SW 1271 (cell line): ENCODE measurements around the gene WWOX.

Experiments used
- DNase-seq, 2 experiments: peaks; one replicate each; lab custom pipeline; 2025; lab: John Stamatoyannopoulos, UW

Gene WWOX

DNA sequence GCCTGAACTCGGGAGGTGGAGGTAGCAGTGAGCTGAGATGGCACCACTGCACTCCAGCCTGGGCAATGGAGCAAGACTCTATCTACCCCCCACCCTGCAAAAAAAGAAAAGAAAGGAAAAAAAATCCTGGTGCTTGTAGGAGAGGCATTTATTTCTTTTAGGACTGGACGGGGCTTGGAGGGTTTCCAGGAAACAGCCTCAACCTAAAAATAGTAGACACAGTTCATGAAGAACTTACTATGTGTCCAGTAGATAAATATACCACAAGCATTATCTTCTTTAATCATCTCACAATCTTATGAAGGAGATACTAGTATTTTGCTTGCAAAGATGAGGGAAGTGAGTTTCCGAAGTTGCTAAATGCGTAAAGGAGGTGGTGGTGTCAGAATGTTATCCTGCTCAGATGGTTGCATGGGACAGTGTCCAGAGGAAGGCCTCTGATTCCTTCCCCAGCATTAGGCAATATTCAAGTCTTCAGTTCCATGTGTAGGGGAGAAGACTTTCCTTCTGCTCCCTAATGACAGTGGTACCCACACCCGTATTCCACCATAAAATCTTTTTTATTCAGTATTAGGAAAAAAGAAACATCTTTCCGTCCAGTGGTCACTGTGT, 263.2 kb downstream of the WWOX start:
- no peak for DNase-seq

DNA sequence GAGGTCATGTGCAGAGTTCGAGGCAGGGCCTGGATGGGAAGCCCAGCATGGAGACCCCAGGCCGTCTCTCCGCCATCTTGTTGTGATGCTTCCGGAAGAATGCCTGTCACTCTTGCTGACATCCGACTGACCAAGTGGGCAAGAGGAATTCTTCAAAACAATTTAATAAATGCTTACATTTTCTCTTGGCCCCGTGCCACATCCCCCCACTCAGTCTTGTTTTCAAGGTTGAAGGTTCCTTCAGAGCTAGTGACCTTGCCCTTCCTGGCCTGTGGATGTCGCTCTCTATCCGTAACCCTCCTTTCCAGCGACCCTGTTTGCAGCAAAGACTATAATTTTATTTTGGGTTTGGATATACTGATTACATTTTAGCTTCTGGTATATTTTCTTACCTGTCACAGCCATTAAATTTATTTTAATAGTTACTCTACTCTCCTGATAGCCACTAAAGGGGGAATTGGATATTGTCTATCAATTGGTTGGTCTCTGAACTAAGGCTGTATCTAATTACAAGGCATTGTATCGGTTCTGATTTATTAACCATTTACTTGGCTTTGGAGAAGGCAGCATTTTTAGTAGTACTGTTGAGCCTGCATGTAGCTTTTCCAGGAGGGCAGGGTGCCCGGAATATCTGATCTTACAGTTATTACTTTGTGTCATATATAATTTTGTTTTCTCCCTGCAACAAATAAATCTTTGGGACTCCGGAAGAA, 264.5 kb downstream of the WWOX start:
- DNase-seq: no peak

DNA sequence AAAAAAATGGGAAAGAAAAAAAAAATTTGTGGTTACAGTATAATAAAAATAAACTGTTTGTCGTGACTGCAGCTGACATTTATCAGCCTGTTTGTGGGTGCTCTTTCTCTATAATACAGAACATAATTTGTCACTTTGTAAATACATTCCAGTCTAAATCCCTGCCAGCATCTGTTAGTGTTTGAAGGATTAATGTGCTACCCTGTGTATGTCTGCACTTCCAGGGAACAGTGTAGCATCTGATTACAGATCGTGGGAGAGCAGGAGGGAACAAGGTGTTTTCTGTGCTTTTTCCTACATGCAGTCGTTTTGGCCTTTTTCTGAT, 265.1 kb downstream of the WWOX start:
- no peak for DNase-seq

DNA sequence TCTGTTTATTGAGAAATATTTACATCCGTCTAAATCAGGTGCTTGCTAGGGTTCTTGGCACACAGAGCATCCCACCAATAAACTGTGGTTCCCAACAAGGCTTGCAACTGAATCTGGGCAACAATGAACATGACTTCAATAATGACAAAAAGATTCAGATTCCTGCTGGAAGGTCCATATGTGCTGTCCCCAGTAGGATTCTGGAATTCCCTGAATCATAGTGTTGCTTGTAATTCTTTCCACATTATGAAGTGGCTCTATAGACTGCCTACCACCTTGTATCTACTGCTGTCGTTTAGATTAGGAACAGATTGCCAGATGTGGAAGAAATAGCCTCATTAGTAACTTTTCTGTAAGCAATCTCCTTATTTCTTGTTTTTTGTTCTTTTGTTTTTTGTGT, 265.9 kb downstream of the WWOX start:
- DNase-seq: no peak

DNA sequence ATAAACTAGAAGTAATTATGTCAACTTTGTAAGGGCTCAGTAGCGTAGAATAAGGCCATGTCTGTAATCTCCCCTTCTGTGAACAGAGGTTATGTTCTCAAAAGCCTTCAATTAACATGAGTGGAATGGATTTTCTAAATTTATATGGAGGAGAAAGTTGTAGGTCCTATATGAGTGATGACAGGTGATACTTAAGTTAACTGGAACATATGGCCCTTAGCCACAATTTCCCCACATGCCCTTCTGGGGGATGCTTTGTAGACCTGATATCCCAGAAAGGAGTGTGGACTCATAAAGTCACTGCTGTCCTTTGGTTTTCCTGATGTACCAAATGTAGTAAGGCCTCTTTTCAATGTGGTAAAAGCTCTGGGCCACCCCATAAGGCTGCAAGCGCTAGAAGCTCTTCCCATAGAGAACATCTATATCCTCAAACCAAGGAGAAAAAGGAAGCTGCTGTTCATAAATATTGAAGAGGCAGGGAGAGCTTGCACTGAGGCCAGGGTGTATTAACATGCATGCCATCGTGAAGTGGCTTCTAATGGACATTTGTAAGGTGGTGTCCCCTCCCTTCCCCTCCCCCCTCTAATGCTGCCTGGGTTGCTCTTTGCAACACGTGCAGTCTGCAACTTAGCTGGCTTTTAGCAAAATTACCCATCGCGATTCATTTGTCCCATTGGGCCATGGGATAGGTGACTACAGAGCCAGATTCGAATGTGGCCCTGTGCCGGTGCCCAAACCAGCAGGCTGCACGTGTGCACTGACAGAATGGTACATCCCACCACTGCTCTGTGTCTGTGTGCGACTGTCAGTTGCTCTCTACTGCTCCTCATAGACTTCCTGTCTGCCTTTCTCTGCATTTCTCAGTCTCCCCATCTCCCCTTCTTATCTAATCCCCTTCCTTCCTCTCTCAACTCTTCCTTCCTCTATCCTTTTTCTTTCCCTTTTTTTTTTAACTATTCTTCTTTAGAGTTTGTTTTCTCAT, 269.0 kb downstream of the WWOX start:
- DNase-seq: no peak

DNA sequence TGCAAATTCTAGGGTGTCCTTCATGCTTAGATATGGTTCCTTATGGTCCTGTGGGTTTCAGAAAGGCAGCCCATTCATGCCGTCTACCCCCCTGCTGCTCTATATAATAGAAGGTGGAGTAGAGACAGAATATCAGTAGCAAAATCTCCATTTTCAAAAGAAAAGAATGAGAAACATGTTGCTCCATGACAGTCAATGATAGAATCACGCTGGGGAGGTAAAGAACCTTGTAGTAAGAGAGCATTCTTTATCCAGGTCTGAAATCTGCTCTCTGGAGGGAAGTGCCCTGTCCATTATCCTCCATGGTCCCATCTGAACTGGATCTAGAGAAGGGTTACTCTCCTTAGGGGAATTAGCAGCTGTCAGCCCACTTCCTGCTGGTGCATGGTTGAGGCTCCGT, 272.8 kb downstream of the WWOX start:
- no peak for DNase-seq

DNA sequence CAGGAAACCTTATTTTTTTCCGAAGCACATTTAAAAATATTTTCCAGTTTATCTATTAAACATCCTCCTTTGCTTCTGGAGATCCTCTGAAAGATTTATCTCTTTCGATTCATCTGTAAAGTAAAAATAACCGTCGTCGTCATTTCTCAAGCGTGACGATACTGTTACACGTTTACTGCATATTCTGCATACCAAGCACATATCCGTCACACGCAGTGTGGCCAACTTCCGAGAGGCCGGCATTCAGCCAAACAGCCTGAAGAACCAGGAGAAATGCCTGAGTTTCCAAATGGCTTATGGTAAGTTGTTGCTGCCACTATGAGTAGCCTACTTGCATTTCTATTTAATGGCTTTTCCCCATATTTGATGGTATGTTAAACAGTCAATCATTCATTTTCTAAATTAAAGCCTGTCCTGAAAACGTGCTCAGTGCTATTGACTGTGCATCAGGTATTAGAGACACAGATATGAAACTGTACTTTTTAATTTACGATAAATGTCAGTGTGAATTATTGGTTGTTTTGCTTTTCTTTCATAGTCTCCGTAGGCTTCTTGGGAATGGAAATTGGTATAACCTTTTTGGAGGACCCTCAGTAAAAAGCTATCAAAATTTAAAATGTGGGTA, 275.7 kb downstream of the WWOX start:
- no peak for DNase-seq

DNA sequence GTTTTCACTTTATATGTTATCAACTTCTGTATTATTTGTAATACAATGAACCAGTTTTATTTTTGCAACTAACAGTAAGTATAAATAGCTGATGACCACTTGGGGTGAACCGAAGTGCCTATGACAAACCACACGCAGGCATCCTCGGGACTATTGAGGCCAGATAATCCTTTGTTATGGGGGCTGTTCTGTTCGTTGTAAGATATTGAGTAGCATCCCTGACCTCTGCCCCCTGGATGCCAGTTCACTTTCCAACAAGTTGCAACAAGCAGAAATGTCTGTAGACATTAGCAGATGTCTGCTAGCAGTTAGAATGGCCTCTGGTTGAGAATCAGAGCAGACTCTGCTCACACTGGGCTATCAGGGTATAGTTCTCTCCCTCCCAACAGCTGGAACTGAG, 277.0 kb downstream of the WWOX start:
- no peak for DNase-seq

DNA sequence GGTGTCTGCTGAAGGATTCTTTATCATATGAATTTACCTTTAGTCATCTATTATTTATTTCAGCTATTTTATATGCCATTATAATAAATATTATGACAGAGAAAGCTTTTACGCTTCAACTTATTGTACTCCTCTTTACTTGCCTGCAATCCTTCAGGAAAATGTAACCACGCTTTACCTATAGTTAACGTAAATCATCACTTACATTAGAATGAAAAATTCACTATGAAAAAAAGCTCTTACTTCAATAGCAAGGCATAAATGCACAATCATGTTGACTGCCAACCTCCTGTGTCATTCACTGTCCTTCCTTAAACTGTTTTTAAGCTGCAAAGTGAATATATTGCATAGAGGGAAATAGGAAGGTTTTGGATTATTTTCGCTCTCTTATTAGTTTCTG, 277.9 kb downstream of the WWOX start:
- no peak for DNase-seq

DNA sequence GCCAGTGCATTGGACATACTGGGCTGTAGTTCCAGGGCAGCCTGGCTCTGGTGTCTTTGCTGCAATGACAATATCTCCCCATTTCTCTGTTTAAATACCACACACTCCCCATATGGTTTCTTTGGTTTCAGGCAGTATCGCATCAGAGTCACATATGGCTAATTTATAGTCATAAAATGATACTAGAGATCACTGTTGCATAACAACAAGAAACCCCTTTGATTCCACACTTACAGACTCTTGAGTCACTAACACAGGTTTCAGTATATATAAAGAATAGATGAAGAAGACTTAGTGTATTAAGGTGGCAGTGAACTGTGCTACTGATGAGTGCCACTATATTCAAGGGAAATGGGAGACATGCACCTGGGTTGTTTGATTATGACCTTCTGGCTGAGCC, 281.6 kb downstream of the WWOX start:
- DNase-seq: no peak

DNA sequence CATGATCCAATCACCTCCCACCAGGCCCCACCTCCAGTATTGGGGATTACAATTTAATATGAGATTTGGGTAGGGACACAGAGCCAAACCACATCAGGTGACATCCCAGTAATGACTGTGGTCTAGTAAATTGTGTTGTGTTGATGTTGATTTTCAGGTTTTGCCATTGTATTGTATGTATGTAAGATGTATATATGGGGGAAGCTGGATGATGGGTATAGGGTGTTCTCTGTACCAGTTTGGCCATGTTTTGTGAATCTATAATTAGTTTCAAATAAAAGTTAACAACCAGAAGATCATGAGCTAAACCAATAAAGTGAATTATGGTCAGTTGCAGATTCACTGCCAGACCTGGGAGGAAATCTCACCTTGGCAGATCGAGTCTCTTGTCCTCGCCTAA, 283.7 kb downstream of the WWOX start:
- no peak for DNase-seq

DNA sequence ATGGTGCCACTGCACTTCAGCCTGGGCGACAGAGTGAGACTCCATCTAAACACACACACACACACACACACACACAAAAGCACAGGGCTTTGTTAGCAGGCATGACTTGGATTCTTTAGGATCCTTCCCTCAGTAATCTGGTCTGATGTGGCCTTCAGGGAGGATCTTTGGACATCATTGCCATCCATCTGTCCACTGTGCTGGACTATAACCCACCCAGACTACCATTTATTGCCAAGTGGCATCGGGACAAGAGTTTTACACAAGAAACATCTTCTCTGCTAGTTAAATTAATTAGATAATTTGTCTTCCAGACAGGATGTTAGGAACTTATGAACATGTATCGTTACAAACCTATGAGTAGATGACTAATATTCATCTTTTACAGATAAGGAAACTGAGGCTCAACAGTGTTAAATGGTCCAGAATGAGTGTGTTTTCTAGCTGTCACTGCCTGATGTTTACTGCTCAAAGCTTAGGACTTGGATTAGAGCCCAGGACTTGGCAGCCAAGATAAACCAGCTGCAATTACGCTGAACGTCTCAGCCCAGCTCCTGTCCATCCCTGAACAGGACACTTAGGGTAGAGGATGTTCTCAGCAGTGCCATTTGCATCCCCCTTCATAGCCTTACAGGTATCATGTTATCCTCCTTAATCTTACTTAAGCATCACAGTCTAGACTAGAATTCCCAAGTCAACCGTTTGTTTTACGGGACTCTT, 285.8 kb downstream of the WWOX start:
- DNase-seq: no peak

DNA sequence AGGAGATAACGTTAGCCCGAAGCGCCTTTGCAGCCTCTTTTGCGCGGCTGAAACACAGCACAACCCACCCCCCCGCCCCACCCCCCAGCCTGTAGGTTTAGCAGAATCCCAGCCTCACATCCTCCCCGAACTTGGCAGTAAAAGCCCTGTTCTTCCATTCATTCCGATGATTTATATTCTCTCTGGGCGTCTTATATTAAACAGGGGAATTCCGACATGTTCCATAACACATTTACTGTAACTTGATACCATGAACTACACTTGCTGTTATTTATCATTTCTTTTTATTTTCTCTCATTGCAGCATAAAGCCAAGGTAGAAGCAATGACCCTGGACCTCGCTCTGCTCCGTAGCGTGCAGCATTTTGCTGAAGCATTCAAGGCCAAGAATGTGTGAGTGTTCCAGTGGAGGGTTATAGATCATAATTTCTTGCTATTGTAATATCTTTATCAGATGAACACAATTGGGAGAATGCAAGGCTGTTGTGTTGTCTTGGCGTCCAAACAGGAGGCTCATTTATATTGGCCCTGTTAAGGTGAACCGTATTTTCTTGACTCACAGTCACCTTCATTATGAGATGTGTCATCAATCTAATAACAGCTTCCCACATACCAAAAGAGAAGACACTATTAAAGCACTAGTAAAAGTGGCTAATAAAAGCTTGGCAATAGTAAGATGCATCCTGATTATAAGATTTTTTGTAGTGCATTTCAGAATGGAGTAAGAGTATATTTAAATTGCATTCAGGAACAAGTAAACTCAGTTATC, 287.3 kb downstream of the WWOX start:
- DNase-seq: no peak

DNA sequence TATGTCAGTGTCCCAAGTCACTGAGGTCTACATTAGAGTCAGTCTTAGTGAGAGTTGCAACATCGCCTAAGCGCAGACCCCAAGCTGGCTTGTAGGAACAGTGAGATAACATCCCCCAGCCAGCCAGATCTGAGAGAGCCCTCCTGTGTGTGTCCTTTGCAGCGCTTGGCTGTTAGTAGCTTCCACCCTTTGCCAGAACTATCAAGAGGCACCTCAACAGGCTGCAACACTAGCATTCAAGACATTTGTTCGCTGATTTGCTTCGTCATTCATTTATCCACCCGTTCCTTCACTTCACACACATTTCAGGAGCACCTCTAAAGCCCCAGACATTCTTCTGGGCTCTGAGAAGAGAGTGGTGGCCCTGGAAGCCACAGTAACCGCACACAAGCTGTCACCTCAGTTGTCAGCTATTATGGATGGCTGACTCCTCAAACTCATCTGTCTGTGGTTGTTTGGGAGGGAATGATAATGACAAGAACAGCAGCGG, 289.6 kb downstream of the WWOX start:
- DNase-seq: no peak

DNA sequence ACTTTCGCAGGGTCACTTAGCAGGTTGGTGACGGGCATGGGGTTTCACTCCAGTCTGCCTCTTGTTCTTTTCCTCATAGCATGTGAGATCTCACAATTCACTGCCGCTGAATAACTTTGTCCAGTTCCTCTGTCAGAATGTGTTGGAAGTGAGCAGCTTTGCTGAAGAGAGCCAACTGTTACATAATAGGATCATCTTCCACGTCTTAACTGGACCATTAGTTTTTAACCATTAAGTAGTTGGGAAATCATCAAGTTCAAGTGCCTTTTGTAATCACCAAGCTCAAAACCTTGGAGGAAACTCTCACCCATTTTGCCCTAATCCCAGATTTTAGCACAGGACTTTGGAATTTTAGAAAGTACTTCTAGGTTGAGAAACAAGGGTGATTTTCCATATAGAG, 290.6 kb downstream of the WWOX start:
- no peak for DNase-seq

DNA sequence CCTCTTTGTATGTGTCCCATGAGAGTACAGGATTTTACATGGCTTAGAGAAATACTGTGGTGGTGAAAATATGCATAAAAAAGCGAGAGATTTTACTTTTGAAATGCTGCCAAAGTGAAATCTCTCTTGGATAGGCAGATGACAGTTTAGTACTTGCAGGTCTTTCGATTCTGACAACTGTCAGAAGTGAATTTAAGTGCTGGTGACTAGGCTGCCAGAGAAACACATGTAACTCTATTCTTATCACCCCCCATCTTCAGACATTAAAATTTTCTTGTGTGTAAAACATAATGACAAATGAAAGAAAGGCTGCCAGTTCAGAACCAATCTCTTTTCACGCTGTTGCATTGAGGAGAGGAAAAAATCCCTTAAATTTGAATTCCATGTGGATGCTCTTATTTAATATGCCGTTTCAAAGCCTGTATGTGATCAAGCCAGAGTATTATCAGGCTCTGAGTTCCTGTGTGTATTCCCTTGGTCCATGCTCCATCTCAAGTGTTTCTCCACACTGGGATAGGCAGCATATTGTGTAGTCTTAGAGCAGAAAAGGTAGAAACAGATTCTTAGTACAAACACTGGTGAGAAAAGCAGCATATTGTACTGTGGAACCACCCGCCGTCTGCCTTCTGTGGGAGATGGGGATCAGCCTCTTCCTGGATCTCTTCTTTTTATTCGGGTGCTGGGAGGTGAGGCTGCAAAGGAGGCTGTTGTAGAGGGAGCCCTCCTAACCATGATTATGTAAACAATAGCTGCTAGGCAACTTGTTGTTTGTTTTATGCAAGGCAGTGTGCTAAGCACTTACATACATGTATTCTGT, 291.3 kb downstream of the WWOX start:
- no peak for DNase-seq

DNA sequence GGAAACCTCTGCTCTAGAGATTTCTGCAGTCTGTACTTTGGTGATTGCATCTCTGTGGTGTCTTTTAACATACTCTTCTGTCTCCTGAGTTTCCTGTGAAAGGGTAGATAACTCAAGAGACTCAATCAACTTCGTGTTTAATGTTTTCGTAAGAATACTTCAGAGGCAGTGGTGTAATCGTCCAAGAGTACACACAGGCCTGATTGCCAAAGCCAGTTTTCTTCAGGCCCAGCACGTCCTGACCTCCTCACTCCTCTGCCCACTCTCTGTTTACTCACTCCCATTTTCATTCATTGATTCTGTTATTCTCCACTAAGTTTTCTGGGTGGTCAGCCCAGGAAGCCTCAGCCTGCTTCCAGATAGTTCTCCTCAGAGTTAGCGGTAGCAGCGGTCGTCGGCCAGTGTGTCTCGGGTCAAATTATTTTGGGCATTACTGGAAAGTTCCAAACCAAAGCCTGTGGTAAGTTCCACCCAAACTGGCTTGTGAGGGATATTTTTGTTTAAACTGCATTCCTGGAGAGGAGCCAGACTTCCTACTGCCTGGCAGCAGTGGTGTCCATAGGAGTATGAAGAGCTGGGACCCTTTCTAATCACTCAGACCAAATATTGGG, 293.2 kb downstream of the WWOX start:
- DNase-seq: no peak

DNA sequence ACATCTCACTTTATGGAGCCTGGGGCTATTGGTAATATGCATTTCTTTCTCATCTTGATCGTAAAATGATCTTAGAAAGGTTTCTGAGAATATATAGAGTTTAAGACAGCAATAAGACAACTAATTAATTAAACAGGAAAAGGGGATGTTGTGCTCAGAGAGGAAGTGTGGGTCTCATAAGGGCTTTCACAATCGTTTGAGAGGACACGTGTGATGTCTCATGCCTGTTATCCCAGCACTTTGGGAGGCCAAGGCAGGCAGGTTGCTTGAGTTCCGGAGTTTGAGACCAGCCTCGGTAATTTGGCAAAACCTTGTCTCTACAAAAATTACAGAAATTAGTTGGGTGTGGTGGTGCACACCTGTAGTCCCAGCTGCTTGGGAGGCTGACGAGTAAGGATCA, 295.6 kb downstream of the WWOX start:
- DNase-seq: no peak

DNA sequence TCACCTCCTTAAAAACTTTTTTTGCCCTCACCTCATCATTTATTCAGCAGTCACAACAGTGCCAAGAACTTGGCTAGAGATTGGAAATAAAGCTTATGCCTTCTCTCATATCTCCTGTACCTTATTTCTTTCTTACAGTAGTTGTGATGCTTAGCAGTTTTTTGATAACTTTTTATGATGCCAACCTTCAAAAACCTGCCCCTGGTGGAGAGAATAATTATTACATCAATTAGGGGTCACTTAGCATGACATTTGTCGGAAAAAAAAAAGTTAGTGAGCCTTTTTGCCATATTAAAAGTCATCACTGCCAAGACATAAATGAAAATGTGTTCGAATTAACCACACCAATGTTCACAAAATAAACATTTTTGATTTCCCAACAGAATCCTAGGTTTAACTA, 296.6 kb downstream of the WWOX start:
- DNase-seq: no peak

DNA sequence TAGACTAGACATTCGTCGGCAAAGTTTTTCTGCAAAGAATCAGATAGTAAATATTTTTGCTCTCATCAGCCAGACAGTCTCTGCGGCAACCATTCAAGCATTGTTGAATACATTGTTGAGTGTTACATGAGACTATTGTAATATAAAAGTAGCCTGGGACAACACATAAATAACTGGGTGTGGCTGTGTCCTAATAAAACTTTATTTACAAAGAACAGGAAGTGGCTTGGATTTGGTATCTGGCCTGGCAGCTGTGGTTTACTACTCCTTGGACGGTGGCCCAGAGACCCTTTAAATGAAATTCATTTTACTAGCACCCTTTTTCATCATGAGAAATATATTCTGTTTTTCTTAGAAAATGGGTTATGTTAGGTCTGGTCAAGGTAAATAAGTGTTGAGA, 297.2 kb downstream of the WWOX start:
- no peak for DNase-seq
